Endodermal cell (in vitro differentiated cells): ENCODE results near the gene RPAP2. TPM values are rescaled to one million over a fixed set of nuclear protein-coding genes. Genes with fewer than 3 reads are reported as not detected.

Experiments used
- DNase-seq: peaks from one replicate; pipeline ENCODE4 v3.0.0-alpha.2; 2017
- H3K27ac ChIP-seq: 2 replicates; pipeline ENCODE4 v1.5.1; 2013; ENCODE audit warnings: mild to moderate bottlenecking, low read depth, low read length, moderate library complexity
- H3K27me3 ChIP-seq: 2 replicates; pipeline ENCODE4 v1.6.1; 2013; ENCODE audit warnings: mild to moderate bottlenecking, low read length, moderate library complexity; ENCODE audit not compliant: insufficient read depth, control insufficient read depth, poor library complexity, severe bottlenecking
- H3K36me3 ChIP-seq: 2 replicates; pipeline ENCODE4 v1.7.0; 2013; ENCODE audit warnings: mild to moderate bottlenecking, low read length, moderate library complexity; ENCODE audit not compliant: control insufficient read depth, insufficient read depth
- H3K4me1 ChIP-seq: one replicate; pipeline ENCODE4 v1.7.0; 2013; ENCODE audit warnings: low read length; ENCODE audit not compliant: control insufficient read depth, insufficient read depth
- H3K4me3 ChIP-seq: 2 replicates; pipeline ENCODE4 v1.5.1; 2013; ENCODE audit warnings: mild to moderate bottlenecking, low read length, moderate library complexity
- H3K9ac ChIP-seq: 2 replicates; pipeline ENCODE4 v1.6.1; 2013; ENCODE audit warnings: mild to moderate bottlenecking, low read length, moderate library complexity; ENCODE audit not compliant: poor library complexity, severe bottlenecking; ENCODE audit errors: extremely low read depth
- H3K9me3 ChIP-seq: 2 replicates; pipeline ENCODE4 v1.6.1; 2013; ENCODE audit warnings: mild to moderate bottlenecking, low read length, moderate library complexity; ENCODE audit not compliant: control insufficient read depth
- H3K27ac Mint-ChIP-seq: 2 replicates; pipeline ENCODE4 v1.8.0; 2020; ENCODE audit warnings: mixed read lengths
- H3K27me3 Mint-ChIP-seq: 2 replicates; pipeline ENCODE4 v1.8.0; 2021; ENCODE audit warnings: mild to moderate bottlenecking, mixed read lengths; ENCODE audit not compliant: insufficient read depth
- H3K36me3 Mint-ChIP-seq: 2 replicates; pipeline ENCODE4 v1.8.0; 2020; ENCODE audit warnings: low read depth, mixed read lengths
- H3K4me1 Mint-ChIP-seq: 2 replicates; pipeline ENCODE4 v1.8.0; 2020; ENCODE audit warnings: mixed read lengths
- H3K4me3 Mint-ChIP-seq: 2 replicates; pipeline ENCODE4 v1.8.0; 2020; ENCODE audit warnings: mild to moderate bottlenecking, moderate library complexity, mixed read lengths
- H3K9me3 Mint-ChIP-seq: 2 replicates; pipeline ENCODE4 v1.8.0; 2020; ENCODE audit warnings: mild to moderate bottlenecking, mixed read lengths
- CTCF ChIP-seq: fragments of 200-600 bp; sonication (generic); conservative IDR thresholded peaks from 2 replicates; pipeline ENCODE4 v1.5.0; 2021; ENCODE audit warnings: antibody characterized with exemption, mild to moderate bottlenecking
- WGBS, 2 experiments: methylation state at CpG; one replicate each; pipeline versions ENCODE4 v1.1.5 to v1.1.7; 2013; ENCODE audit warnings: missing lambda C conversion rate in 2 of 2, mixed read lengths in 1 of 2; ENCODE audit not compliant: insufficient coverage in 1 of 2, insufficient read length in 1 of 2; 5-methylcytosine and 5-hydroxymethylcytosine counted together
- total RNA-seq, 2 donors: library from RNA; stranded (reverse); fragmentation: NEBNext Ultra II Directional in 1 of 2; extraction: Animal tissue kit (Norgen Biotek cat#: 25700) in 1 of 2; gene quantifications; 2 replicates in 1 of 2; 3 replicates in 1 of 2; pipeline ENCODE4 v1.2.1, GENCODE V29; 2021

The RPAP2 gene
- total RNA-seq, 2 donors from 2014 or later: 38.6 to 43.7 TPM

GRCh38 chr1:92366040-92366395, 67.2 kb downstream of the RPAP2 start:
- no peak overlapping the region for H3K9ac ChIP-seq
- H3K36me3 ChIP-seq: peaks cover 13% of the 10 kb centered on the region
- no peaks in the 10 kb centered on the region for H3K27me3 Mint-ChIP-seq
- no peaks in the 10 kb centered on the region for H3K9me3 ChIP-seq
- H3K27me3 ChIP-seq: no peaks in the 10 kb centered on the region
- DNase-seq: no peak
- no peak overlapping the region for H3K27ac Mint-ChIP-seq
- peaks cover 9% of the 10 kb centered on the region for H3K4me1 Mint-ChIP-seq
- H3K27ac ChIP-seq: no peak overlapping the region
- H3K36me3 Mint-ChIP-seq: peaks cover 22% of the 10 kb centered on the region
- H3K4me3 Mint-ChIP-seq: no peak overlapping the region
- no peak for TF ChIP-seq CTCF
- no peak overlapping the region for H3K4me3 ChIP-seq
- 87 to 100% methylated on average over 1 to 2 of the region's 2 CpGs for WGBS, 2 experiments
- no peaks in the 10 kb centered on the region for H3K4me1 ChIP-seq
- H3K9me3 Mint-ChIP-seq: no peaks in the 10 kb centered on the region

- Histone ChIP-seq H3K4me1 (no peaks in the 10 kb centered on the region), H3K9me3 (no peaks in the 10 kb centered on the region), H3K27me3 (no peaks in the 10 kb centered on the region), H3K36me3 (peaks cover 13% of the 10 kb centered on the region), H3K27ac (no peak overlapping the region), H3K4me3 (no peak overlapping the region), H3K9ac (no peak overlapping the region)
- Mint-ChIP-seq H3K27me3 (no peaks in the 10 kb centered on the region), H3K36me3 (peaks cover 22% of the 10 kb centered on the region), H3K9me3 (no peaks in the 10 kb centered on the region), H3K4me3 (no peak overlapping the region), H3K4me1 (peaks cover 9% of the 10 kb centered on the region), H3K27ac (no peak overlapping the region)
- 89 to 96% methylated on average over 3 of the region's 3 CpGs for WGBS, 2 experiments
- TF ChIP-seq CTCF: no peak
- DNase-seq: no peak
These were observed 68.6 kb downstream of the RPAP2 start for GRCh38 chr1:92367496-92367895.

GRCh38 chr1:92372164-92372563, 73.3 kb downstream of the RPAP2 start:
- no peaks in the 10 kb centered on the region for H3K27me3 Mint-ChIP-seq
- Histone ChIP-seq H3K9me3 (no peaks in the 10 kb centered on the region), H3K27me3 (no peaks in the 10 kb centered on the region), H3K36me3 (peaks cover 12% of the 10 kb centered on the region), H3K4me1 (no peaks in the 10 kb centered on the region), H3K4me3 (no peak overlapping the region), H3K9ac (no peak overlapping the region), H3K27ac (no peak overlapping the region)
- no peaks in the 10 kb centered on the region for H3K4me1 Mint-ChIP-seq
- TF ChIP-seq CTCF: no peak
- no peak overlapping the region for H3K4me3 Mint-ChIP-seq
- no peak for DNase-seq
- no peak overlapping the region for H3K27ac Mint-ChIP-seq
- no peaks in the 10 kb centered on the region for H3K9me3 Mint-ChIP-seq
- H3K36me3 Mint-ChIP-seq: peaks cover 26% of the 10 kb centered on the region
- 73 to 90% methylated on average over 2 of the region's 2 CpGs for WGBS, 2 experiments
